ENCODE measurements around the gene VSTM4.

The VSTM4 gene

DNA sequence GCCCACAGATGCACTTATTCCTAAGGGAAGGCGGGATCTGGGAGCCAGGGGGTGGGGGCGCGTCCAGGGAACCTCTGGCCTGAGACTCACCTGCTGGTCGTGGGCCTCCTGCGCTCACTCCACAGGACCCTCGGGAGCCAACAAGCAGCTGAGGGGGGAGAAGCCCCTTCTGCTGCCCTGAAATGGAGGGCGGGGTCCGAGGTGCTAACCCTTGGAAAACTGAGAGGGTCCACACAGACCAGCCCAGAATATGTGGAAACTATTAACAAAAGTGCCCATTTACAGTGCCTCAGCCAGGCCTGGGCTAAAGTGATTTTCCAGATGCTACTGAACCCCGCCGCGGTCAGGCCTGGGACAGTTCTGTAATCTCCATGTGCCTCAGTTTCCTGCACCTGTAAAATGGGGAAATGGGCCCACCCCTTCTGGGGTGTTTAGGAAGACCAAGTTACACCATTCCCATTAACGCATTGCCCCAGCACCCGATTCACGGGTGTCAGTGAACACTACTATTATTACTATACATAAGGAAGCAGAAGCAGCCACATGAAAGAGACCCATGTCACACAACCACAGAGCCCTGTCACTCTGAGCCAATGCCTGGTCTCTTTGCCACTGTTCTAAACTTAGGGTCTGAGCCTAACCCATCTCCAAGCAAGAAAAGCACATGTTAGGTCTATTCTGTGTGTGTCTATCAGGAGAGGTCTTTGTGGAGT is 630 bp upstream of the VSTM4 start:
- no peak for DNase-seq

DNA sequence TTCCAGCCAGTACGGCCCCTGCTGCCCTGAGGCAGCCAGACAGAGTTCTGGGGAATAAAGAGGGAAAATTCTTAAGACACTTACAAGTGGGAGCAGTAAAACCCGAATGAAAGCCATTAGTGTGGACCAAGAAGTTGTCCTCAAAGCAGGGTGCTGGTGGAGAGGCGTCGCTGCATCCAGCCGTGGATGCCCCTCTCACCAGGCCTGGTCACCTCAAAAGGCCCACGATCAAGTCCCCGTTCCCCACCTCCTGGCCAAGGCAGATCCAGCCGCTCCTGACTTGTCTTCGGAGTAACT is 656 bp downstream of the VSTM4 start:
- no peak for DNase-seq

DNA sequence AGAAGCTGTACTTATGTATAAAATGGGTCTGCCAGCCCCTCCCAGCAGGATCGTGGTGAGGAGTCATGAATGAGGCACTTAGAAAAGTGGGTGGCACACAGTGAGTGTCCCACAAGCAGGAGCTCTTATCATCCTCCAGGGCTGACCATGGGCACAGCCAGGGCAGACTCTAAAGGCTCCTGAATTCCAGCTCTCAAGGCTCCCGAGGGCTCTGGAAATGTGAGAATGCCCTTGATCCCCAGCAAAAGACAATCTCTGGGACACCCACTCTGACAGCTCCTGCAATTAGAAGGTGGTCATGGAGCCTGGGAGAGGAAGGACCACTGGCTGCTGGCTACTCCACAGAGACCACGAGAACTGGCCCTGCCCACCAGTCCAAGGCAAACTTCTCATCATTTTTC is 1.6 kb downstream of the VSTM4 start:
- no peak for DNase-seq

DNA sequence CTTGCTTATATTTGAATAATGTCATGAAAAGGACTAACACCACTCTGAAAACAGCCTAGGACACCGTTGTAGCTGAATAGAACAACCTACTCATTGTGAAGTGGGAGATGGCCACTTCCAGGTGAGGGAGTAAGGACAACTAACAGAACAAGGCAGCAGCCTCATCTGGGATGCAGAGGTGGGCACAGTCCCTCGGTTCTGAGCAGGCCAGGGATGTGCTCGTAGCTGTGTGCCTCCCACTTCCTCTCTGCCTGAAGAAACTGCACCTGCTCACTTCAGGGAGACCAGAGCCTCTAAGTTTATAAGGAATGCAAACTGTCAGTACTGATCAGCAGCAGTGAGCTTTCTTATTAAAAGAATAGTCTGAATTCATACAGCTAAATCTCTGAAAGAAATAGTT is 2.5 kb downstream of the VSTM4 start:
- no peak for DNase-seq

DNA sequence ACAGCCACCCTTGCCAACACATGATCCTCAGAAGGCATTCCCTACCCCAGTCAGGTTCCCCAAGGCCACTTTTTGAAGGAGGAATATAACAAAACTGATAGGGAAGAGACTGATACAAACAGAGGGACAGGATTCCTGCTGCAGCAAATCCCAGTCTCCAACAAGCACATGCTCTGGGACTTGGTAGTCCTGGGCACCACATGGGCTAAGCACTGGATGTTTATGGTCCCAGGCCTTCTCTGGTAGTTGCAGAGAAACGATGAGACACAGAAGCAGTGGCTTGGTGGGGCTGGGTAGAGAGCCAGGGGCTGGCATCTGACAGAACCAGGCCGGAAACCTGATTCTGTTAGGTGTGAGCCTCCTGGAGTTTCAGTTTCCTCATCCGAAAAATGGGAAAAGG is 3.2 kb downstream of the VSTM4 start:
- DNase-seq: no peak

DNA sequence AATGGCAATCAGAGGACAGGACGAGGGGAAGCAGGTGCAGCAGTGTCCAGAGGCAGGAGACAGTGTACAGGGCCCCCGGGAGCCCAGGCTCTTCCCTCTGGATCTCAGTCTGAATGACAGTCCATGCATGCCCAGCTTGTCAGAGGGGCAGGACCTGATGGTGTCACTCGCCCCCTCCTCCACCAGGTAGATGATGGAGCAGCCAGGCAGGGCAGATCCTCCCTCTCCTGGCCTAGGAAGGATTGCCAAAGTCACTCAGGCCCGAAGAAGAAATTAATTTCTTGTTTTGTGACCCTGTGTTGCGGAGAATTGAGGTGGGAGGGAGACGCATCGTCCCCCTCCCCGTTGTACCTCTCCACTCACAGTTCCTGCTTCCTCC is 4.0 kb downstream of the VSTM4 start:
- DNase-seq: no peak

DNA sequence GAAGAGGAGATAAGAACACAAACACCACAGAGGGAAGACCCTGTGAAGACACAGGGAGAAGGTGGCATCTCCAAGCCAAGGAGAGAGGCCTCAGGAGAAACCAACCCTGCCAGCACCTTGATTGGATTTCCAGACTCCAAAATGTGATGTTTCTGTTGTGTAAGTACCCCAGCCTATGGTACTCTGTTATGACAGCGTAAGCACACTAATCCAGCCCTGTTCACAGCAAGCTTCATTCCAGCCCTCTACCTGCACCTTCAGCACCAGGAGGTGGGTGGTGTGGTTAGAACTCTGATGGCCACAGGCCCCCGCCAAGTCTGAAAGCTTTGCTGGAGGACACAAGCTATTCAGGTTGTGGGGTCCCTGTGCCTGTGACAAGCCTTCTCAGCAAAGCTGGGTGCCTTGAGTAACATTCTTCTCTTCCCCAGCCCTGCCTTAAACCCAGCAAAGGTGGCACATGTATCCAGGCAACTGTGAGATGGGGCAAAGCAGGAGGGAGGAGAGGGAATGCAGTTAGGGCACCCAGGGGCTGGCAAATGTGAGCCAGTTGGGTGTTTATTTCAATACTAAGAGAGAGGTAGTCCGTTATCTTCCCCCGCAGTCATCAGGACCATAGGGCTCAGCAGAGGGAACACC is 4.5 kb downstream of the VSTM4 start:
- DNase-seq: no peak

DNA sequence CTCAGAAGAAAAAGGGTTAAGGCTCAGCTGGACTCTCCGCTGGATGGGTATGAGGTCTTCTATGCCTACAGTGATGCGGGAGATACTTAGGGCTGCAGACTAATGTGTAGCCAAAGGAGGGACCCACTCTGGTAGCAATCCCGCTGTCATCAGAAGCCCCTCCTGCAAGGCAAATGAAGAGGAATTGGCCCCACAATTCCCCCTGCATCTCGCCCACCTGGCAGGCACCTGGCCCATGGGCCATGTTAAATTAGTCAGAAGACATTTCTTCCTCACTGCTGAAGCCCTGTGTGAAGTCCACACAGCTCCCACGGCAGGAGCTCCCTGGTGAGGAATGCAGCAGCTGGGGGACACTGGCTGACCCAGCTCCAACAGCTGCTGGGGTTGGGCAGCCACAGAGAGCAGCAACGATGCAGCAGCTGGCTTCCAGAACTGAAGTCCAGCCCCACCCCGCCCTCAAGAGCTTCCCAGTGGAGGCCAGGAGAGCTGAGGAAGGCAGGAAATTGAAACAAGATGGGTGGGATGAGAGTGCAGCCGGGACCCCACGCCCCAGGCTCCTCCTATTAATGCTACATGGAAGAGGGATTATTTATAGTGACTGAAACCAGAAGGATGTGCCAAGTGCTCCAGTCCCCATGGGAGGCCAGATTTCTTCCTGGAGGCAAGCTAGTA is 5.5 kb downstream of the VSTM4 start:
- DNase-seq: no peak

DNA sequence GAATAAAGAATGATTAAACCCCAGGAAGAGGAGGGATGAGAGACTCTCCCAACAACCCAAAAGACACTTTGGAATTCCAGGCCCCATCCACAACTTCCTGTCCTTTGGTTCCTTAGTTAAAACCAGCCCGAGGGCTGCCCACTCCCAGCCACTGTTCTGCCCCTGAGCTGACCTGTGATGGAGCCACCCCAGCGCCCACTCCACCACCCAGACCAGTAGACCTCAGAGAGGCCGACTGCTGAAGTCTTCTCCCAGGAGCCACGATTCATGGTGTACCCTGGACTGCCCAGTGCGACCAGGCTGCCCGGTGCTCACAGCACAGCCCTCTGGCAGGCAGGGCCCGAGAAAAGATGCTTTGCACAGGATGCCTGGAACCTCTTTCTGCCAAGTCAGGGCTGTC is 6.7 kb downstream of the VSTM4 start:
- no peak for DNase-seq

DNA sequence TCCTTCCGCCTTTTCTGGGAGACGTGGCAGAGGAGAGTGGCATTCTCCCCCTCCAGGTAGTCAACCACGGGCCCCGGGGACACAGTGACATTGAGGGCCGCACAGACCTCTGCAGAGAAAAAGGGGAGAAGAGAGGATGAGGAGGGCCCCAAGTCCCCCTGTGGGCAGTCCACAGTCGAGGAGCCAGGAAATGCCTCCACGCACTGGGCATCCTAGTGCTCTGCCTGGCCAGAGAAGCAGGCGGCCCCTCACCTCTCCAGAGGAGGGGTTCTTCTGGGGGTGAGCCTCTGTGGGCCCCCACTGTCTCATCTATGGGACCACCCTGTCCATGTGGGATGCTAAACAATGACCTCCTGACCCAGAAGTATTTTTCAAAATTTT is 7.4 kb downstream of the VSTM4 start:
- no peak for DNase-seq

DNA sequence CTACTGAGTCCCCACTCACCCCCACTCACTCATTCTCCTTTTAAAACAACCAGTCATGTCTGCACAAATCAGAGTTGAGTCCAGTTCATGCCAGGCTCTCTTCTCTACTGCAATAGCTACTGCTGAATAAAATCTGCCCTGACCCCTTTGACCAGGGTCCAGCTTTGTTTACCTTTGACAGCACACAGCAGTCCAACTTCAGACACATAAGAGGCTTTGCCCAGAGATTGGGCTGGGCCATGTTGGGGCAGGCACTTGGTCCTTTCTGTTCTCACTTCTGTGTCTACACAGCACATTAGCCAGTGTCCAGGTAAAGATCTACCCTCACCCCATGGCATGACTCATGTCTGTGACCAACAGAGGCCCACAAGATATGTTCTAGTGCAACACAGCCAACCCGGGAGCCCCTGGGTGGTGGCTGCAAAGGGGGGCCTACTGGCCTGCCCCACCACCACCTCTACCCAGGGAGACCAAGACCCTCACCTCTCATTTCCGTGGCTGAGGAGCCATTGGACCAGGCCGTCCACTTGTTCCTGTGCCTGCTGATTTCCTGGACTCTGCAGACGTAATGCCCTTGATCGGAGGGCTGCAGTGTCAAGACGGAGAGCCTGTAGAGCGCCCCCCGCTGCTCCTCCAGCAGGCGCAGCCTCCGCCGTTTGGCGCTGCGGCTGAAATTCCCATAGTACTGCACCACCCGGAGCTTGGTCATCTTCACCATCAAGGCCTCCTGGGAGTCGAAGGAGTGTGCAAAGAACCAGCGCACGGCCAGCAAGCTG is 8.0 kb downstream of the VSTM4 start:
- no peak for DNase-seq

DNA sequence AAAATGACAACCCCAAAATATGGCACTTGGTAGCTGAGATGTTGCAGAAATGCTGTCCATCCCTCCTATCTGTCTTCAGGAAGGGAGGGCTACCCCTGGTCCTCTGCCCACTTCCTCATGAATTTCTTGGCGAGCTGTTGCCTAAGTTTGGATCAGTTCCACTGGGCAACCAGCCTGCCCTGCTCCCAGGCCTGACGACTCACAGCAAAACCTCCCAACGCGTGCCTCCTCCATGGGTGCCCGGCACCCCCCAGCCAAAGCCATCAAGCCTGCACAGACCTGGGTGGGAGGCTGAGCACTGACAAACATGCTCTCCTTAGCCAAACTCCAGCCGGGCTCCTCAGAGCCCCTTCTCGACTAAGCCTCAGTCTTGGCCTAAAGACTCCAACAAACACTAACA is 8.9 kb downstream of the VSTM4 start:
- no peak for DNase-seq

DNA sequence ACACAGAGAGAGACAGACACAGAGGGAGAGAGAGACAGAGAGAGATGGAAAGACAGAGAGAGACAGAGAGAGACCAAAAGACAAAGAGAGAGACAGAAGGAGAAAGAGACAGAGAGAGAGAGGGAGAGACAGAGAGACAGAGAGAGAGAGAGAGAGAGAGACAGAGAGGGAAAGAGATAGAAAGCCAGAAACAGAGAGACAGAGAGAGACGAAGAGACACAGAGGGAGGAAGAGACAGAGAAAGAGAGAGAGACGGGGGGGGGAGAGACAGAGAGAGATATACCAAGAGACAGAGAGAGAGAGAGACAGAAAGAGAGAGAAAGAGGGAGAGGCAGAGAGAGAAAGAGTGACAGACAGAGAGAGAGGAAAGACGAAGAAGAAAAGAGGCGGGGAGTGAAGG is 10.2 kb downstream of the VSTM4 start:
- no peak for DNase-seq

DNA sequence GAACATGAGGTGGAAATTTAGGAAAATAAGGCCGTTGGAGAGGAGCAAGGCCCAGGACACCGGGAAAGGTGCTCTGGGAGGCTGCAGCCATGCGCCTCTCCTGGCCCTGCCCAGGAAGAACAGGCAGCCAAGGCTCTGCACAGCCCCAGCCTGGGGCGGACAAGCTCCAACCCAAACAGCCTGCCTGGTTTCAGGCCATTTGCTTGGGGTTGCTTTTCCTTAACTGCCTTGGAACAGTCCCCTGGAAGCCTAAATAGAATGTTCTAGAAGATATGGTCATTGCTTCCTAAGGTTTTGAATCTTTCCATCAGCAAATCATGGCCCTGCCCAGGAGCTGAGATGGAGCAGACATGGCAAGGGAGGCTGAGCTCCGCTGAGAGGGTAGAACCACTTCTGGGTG is 11.0 kb downstream of the VSTM4 start:
- DNase-seq: no peak

DNA sequence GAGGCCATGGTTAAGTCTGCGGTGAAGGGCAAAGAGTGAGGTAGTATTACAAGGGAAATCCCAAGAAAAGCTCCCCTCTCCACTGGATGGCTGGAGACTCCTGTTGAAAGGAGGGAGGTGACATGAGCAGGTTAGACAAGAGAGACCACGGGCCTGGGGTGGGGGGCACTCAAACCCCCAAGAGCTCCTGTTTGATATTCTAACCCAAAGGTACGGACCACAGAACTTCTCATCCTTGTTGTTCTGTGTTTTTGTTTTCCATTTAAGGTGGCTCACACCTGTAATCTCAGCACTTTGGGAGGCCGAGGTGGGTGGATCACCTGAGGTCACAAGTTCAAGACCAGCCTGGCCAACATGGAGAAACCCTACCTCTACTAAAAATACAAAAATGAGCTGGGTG is 11.6 kb downstream of the VSTM4 start:
- no peak for DNase-seq

DNA sequence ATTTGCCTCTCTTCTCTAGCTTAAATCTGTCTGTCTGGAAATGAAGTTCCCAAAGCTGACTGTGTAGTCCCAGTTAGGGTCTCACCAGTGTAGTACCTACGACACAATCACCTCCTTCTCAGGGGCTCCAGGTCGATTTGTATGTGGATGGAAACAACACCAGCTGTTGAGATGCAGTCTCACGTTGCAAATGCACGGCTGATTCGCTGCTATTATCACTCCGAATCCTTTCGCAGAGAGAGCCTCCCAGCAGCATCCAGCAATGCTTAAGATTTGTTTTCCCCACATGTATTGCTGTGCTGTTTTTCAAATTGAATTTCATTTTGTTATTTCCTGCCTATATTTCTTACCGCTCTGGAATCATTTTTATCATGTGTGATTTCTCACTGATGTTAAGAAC is 16.3 kb downstream of the VSTM4 start:
- DNase-seq: no peak

DNA sequence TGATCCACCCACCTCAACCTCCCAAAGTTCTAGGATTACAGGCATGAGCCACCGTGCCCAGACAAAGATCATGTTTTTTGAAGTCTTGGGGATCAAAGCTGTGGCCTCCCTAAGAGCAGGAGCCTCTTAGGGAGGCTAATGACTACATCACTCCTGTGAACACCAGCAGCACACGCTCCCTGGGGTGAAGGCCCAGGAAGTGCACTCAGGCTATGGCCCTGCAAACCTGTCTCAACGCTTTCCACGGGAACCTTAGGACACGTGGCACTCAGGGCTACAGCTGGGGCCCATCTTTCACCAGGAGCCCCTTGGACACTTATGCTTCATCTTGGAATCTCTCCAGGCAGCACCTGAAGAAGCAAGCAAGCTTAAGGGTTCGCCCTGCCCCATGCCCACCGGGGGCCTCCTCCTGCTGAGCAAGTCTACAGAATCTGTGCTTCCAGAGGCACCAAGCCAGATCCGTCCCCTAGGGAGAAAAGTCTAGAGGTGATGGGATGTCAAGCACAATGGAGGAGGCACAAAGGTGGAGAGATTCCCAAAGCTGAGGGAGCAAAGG is 18.4 kb downstream of the VSTM4 start:
- DNase-seq: no peak

DNA sequence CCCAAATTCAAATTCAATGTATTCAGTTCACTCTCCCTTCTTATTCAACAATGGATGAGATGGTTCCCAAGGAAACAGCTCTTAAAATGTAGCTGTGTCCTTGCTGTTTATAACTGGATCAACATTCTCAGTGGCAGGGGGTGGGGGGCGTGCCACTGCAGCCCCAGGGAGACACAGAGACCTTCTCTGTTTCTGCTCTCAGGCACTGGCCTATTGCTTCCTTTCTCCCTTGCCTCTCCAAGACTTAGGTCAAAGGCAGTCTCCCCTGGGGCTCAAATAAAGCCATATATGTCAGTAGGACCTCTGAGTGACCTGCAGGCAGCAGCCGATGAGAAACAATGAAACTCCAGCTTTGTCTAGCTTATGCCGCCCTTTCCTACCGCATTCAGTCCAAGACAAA is 20.7 kb downstream of the VSTM4 start:
- DNase-seq: no peak

DNA sequence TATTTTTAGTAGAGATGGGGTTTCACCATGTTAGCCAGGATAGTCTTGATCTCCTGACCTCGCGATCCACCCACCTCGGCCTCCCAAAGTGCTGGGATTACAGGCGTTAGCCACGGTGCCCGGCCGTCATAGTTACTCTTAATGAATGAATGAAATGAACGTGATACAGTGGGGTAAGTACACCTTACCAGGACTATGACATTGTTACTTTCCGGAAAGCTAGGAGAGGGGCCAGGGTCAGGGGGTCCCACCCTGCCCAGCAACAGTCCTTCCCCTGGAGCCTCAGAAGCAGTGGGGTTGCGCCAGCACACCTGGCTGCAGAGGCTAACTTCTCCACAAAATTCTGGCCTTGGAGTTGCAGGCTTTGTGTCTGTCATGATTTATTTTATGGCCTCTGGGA is 21.4 kb downstream of the VSTM4 start:
- no peak for DNase-seq

DNA sequence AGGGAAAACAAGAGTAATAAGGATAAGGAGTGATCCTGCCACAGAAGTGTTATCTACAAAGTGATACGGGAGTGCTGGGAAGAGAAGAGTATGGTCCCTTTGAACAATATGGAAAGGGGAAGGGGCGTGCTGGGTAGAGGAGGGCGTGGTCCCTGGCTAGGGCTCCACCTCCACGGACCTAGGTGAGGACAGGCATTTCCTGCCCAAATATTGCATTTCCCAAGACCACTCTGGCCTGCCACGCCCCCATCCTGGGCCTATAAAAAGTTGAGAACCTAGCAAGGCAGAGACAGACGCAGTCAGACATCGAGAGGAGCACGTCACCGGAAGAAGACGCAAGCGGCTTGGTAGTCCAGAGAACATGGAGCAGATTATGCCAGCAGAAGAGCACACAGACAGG is 22.8 kb downstream of the VSTM4 start:
- DNase-seq: no peak

DNA sequence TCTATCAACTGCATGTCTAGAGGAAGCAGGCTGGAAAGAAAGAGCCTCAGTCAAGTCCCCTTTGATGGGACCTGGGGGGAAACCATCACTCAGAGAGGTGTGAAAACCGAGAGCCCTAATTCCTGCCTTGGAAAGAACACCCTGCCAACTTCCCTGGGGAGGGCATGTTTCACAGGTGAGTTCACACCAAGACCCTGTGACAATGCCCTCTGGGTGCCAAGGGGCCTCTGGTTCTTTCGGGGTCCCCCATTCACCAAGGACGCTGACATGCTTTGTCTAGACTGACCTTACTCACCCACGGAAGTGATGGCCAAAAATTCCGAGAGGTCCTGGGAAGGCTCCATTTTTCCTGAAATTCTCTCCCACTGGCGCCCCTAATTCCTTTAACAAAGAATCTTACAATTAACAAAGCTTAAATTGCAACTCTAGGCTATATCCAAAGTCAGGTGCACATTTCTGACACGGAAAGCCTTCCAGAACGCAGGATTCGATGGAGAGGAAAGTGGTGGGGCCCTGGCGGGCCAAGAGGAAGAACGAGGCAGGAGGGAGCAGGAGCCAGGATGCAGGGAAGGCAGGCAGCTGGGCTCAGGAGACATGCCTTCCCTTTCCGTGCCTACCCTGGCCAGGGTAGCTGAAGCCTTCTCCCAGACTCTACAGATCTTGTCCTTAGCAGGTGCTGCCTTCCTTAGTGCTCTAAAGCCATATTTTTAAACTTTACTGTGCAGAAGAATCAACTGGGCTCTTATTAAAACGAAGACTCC is 23.7 kb downstream of the VSTM4 start:
- DNase-seq: no peak

DNA sequence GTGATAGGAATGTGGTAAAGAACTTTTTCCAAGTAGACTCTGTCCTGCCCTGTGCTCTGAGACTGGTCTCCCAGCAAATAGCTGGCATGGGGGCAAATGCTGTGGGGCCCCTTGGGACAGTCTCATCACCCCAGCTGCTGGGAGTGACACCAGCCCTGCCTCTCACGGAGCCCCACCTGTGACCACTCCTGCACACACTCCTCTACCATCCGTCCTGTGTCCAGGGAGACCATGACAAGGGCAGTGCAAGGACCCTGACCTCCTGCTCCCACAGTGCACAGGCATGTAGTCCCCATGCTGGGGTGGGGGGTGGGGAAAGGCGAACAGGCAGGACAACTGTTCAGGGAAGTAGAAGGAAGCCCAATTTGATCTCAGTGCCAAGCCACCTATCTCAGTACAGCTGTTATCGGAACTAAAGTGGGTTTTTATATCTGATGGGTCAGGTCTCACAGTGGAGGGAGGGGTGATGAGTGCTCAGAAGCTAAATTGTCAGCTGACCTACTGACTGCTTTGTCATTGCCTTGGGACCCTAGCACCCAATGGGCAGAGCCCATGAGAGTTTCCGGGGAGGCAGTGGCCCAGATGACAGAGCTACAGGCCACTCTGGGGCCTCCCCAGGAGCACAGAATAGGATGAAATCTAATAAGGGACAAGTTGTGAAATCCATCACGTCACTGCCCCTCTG is 24.5 kb downstream of the VSTM4 start:
- DNase-seq: no peak
